A673 (cell line): ENCODE measurements around the gene MAPK9. TPM values are rescaled to one million over a fixed set of nuclear protein-coding genes. Genes with fewer than 3 reads are reported as not detected.

ENCODE experiments used
- BruUV-seq: library from RNA; stranded (reverse); fragments of 400-500 nt; replicated peaks from 2 replicates; lab custom pipeline; 2021; lab: Mats Ljungman, UMichigan
- CTCF ChIA-PET: fragments of 300-600 bp; sonication (Branson Sonifier 250); formaldehyde crosslinking; loops from one replicate; lab custom pipeline; 2022; ENCODE audit warnings: antibody characterized with exemption; lab: Charles Lee
- POLR2A ChIA-PET: fragments of 300-600 bp; sonication (Branson Sonifier 250); formaldehyde crosslinking; loops from one replicate; lab custom pipeline; 2022; ENCODE audit warnings: antibody characterized with exemption; ENCODE audit not compliant: low non-redundant PET; lab: Charles Lee
- DNase-seq: peaks from one replicate; pipeline ENCODE4 v3.0.0-alpha.2; 2015; ENCODE audit warnings: low spot score
- H3K27ac ChIP-seq: fragments of 200-600 bp; sonication (generic); 2 replicates; pipeline ENCODE4 v1.5.1; 2016; ENCODE audit warnings: mixed run types, low read depth, mild to moderate bottlenecking, mixed read lengths, antibody characterized with exemption, low read length; ENCODE audit not compliant: poor library complexity, severe bottlenecking
- H3K27me3 ChIP-seq: fragments of 200-600 bp; sonication (generic); replicated peaks from 2 replicates; pipeline ENCODE4 v1.6.1; 2017; ENCODE audit warnings: mixed run types, low read depth, mild to moderate bottlenecking, mixed read lengths, antibody characterized with exemption, low read length; ENCODE audit not compliant: insufficient read depth, poor library complexity
- H3K36me3 ChIP-seq: fragments of 200-600 bp; sonication (generic); 2 replicates; pipeline ENCODE4 v1.6.1; 2016; ENCODE audit warnings: mixed run types, mild to moderate bottlenecking, mixed read lengths, antibody characterized with exemption, low read length; ENCODE audit not compliant: insufficient read depth, poor library complexity, severe bottlenecking
- H3K4me1 ChIP-seq: fragments of 200-600 bp; sonication (generic); 2 replicates; pipeline ENCODE4 v1.6.1; 2017; ENCODE audit warnings: mixed run types, mild to moderate bottlenecking, mixed read lengths, antibody characterized with exemption, low read length; ENCODE audit not compliant: insufficient read depth, poor library complexity, severe bottlenecking
- H3K4me3 ChIP-seq: fragments of 200-600 bp; sonication (generic); 2 replicates; pipeline ENCODE4 v1.5.1; 2016; ENCODE audit warnings: low read depth, mixed run types, mild to moderate bottlenecking, mixed read lengths, low read length; ENCODE audit not compliant: poor library complexity, severe bottlenecking
- H3K9me3 ChIP-seq: fragments of 200-600 bp; sonication (generic); 2 replicates; pipeline ENCODE4 v1.6.1; 2016; ENCODE audit warnings: mixed run types, low read depth, mild to moderate bottlenecking, mixed read lengths, antibody characterized with exemption, low read length; ENCODE audit not compliant: poor library complexity, severe bottlenecking
- EZH2 ChIP-seq: fragments of 200-600 bp; sonication (generic); IDR thresholded peaks from 2 replicates; pipeline ENCODE4 v1.6.1; 2017; ENCODE audit warnings: borderline replicate concordance, low read depth, mild to moderate bottlenecking, mixed read lengths, antibody characterized with exemption, low read length; ENCODE audit not compliant: poor library complexity, severe bottlenecking
- intact Hi-C: fragments of 100-400 bp; cut with micrococcal nuclease; formaldehyde crosslinking; loops from one replicate; pipeline ENCODE4 v1.10.0; 2022; ENCODE audit not compliant: unreplicated experiment
- total RNA-seq: library from RNA; stranded (reverse); gene quantifications from 2 replicates; pipeline ENCODE4 v1.2.3, GENCODE V29; 2021
- TF ChIP-seq, protein P1 (sequence below): fragments of 300-800, 200-600 bp; sonication (generic); conservative IDR thresholded peaks from 2 replicates; pipeline ENCODE4 v1.5.1; 2017; ENCODE audit warnings: low read depth, mild to moderate bottlenecking, antibody characterized with exemption, low read length, moderate library complexity, mixed read lengths

Gene MAPK9
- total RNA-seq, 1 experiment from 2014 or later = 34.4 TPM

DNA sequence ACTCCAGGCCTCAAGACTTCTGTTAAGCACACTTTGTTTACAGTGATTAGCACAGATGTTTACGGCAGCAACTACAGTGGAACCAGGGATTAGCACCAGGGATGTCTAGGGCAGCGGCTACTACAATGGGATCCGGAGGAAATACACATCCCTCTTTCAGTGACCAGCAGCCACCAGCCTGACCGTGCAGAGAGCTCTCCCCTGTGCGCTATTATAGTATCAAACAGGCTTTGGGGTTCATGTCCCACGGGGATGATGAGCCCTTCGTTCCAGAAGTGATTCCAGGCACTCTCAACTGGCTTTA, 39.7 kb upstream of the MAPK9 start:
- no peaks in the 10 kb centered on the region for H3K36me3 ChIP-seq
- no peak for DNase-seq
- TF ChIP-seq, protein P1, sequence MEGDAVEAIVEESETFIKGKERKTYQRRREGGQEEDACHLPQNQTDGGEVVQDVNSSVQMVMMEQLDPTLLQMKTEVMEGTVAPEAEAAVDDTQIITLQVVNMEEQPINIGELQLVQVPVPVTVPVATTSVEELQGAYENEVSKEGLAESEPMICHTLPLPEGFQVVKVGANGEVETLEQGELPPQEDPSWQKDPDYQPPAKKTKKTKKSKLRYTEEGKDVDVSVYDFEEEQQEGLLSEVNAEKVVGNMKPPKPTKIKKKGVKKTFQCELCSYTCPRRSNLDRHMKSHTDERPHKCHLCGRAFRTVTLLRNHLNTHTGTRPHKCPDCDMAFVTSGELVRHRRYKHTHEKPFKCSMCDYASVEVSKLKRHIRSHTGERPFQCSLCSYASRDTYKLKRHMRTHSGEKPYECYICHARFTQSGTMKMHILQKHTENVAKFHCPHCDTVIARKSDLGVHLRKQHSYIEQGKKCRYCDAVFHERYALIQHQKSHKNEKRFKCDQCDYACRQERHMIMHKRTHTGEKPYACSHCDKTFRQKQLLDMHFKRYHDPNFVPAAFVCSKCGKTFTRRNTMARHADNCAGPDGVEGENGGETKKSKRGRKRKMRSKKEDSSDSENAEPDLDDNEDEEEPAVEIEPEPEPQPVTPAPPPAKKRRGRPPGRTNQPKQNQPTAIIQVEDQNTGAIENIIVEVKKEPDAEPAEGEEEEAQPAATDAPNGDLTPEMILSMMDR = no peak
- no peak for TF ChIP-seq EZH2
- no peaks in the 10 kb centered on the region for H3K4me1 ChIP-seq
- no peaks in the 10 kb centered on the region for H3K9me3 ChIP-seq
- H3K4me3 ChIP-seq = no peak overlapping the region
- POLR2A ChIA-PET = interaction anchor here (0.8 kb wide), 1 partner anchor 81 kb away, joined by 3 read pairs; no protein-coding TSS in a partner anchor
- no peak overlapping the region for H3K27ac ChIP-seq
- CTCF ChIA-PET = interaction anchor here (0.7 kb wide), 1 partner anchor 12 kb away, joined by 3 read pairs; no protein-coding TSS in a partner anchor
- intact Hi-C loops = no loop called here
- BruUV-seq = no TSS peak
- H3K27me3 ChIP-seq = no peaks in the 10 kb centered on the region

DNA sequence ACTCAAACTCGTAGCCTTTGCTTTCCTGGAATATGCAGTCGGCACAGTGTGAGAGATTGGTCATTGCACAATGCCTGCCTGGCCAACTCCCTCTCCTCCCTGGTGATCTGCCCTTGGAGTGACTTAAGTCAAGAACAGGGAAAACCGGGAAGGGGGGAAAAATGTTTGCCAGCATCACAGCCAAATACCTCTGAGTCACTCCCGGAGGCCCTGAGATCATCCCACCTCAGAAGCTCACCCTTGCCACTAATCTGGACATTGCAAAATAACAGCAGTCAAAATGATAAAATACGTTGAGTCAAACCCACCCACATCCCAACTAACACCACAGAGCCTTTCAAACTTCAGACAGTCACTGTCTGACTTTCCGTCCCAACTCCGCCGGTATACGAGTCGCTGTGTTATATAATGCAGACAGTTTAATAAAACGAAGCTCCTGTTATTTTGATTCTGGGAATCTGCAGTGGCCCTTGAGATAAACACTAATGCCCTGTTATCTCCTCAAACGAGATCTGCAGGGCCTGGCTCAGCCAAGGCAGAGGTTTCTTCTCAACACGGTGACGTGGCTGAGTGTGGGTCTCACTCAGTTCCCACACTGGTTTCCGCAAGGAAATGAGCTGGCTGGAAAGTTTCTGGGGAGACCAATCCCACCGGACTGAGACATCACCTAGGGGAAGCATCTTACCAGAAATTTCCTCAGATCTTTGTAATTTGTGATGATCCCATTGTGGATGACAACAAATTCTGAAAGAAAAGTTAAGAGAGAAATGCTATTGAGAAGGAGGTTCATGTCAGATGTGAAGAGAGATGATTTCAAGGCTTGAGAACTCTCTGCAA, 39.1 kb upstream of the MAPK9 start:
- BruUV-seq = no TSS peak
- POLR2A ChIA-PET = interaction anchor here (0.8 kb wide), 1 partner anchor 82 kb away, joined by 3 read pairs; no protein-coding TSS in a partner anchor

DNA sequence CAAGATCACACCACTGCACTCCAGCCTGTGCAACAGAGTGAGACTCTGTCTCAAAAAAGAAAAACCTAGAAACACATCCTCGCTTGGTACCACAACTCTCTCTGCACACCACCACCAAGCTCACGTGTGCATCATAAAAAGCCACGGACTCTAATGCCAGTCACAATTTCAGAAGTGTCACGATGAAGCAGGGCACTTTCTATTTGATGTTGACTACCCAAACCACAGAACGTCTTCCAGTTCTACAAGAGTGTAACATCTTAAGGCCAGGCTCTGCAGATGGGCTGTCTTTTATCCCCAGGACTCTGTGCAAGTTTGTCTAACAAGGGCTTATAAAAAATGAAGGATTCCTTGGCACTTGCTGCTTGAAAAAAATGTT, 38.4 kb upstream of the MAPK9 start:
- no peak for TF ChIP-seq EZH2
- TF ChIP-seq, protein P1 = no peak
- no peaks in the 10 kb centered on the region for H3K27me3 ChIP-seq
- no peak for DNase-seq
- CTCF ChIA-PET = no interaction called here
- BruUV-seq = no TSS peak
- H3K36me3 ChIP-seq = no peaks in the 10 kb centered on the region
- no peak overlapping the region for H3K4me3 ChIP-seq
- POLR2A ChIA-PET = no interaction called here
- H3K9me3 ChIP-seq = no peaks in the 10 kb centered on the region
- intact Hi-C loops = no loop called here
- H3K4me1 ChIP-seq = no peaks in the 10 kb centered on the region
- no peak overlapping the region for H3K27ac ChIP-seq

More for the DNA sequence above, 39.1 kb upstream of the MAPK9 start:
- H3K27me3 ChIP-seq = no peaks in the 10 kb centered on the region
- H3K4me1 ChIP-seq = no peaks in the 10 kb centered on the region
- no peaks in the 10 kb centered on the region for H3K36me3 ChIP-seq
- H3K4me3 ChIP-seq = no peak overlapping the region
- CTCF ChIA-PET = interaction anchor here (0.5 kb wide), 1 partner anchor 124 kb away, joined by 3 read pairs; no protein-coding TSS in a partner anchor
- no peaks in the 10 kb centered on the region for H3K9me3 ChIP-seq
- no peak for TF ChIP-seq EZH2
- TF ChIP-seq, protein P1 = no peak
- no peak for DNase-seq
- no peak overlapping the region for H3K27ac ChIP-seq
- intact Hi-C loops = no loop called here
